Smooth muscle cell (in vitro differentiated cells): ENCODE measurements around the gene KCNQ1. TPM values are rescaled to one million over a fixed set of nuclear protein-coding genes. Genes with fewer than 3 reads are reported as not detected.

Experiments used
- DNase-seq: peaks from one replicate; lab custom pipeline; 2025; ENCODE audit not compliant: unreplicated experiment; lab: John Stamatoyannopoulos, UW
- H2AFZ ChIP-seq: fragments of 200-600 bp; sonication (generic); 2 replicates; pipeline ENCODE4 v1.6.0; 2016; ENCODE audit warnings: antibody characterized with exemption, low read depth, mild to moderate bottlenecking
- H3F3A ChIP-seq: fragments of 200-600 bp; sonication (generic); 2 replicates; pipeline ENCODE4 v1.6.0; 2017; ENCODE audit warnings: antibody characterized with exemption, low read depth
- H3K27ac ChIP-seq: fragments of 200-600 bp; sonication (generic); 2 replicates; pipeline ENCODE4 v1.5.1; 2016; ENCODE audit warnings: low read depth, mild to moderate bottlenecking
- H3K27me3 ChIP-seq: fragments of 200-600 bp; sonication (generic); 2 replicates; pipeline ENCODE4 v1.6.1; 2016; ENCODE audit warnings: low read depth, mild to moderate bottlenecking
- H3K36me3 ChIP-seq: fragments of 200-600 bp; sonication (generic); 2 replicates; pipeline ENCODE4 v1.5.1; 2016; ENCODE audit warnings: low read depth
- H3K4me1 ChIP-seq: fragments of 200-600 bp; sonication (generic); 2 replicates; pipeline ENCODE4 v1.5.1; 2016; ENCODE audit warnings: low read depth
- H3K4me2 ChIP-seq: fragments of 200-600 bp; sonication (generic); 2 replicates; pipeline ENCODE4 v1.6.0; 2016; ENCODE audit warnings: mild to moderate bottlenecking
- H3K4me3 ChIP-seq: fragments of 200-600 bp; sonication (generic); 2 replicates; pipeline ENCODE4 v1.5.1; 2016; ENCODE audit warnings: mild to moderate bottlenecking
- H3K79me2 ChIP-seq: fragments of 200-600 bp; sonication (generic); 2 replicates; pipeline ENCODE4 v1.6.0; 2016; ENCODE audit warnings: low read depth, mild to moderate bottlenecking
- H3K9ac ChIP-seq: fragments of 200-600 bp; sonication (generic); 2 replicates; pipeline ENCODE4 v1.6.0; 2016; ENCODE audit warnings: low read depth
- H3K9me3 ChIP-seq: fragments of 200-600 bp; sonication (generic); replicated peaks from 2 replicates; pipeline ENCODE4 v1.5.1; 2016; ENCODE audit warnings: low read depth
- H4K20me1 ChIP-seq: fragments of 200-600 bp; sonication (generic); 2 replicates; pipeline ENCODE4 v1.6.0; 2016; ENCODE audit warnings: low read depth
- WGBS: methylation state at CpG from one replicate; pipeline ENCODE4 v1.1.7; 2016; ENCODE audit warnings: low lambda C conversion rate; 5-methylcytosine and 5-hydroxymethylcytosine counted together
- polyA plus RNA-seq: library from polyadenylated mRNA; unstranded; fragments of >200 nt; fragmentation: Nextera tagmentation; extraction: Ambion mirVana; gene quantifications from 2 replicates; pipeline ENCODE4 v1.2.1, GENCODE V29; 2016
- total RNA-seq: library from RNA; depleted of rRNA; stranded (reverse); fragments of >200 nt; gene quantifications from 2 replicates; pipeline ENCODE4 v1.2.3, GENCODE V29; 2014
- TF ChIP-seq, protein P1 (sequence below): fragments of 200-600 bp; sonication (generic); IDR thresholded peaks from 2 replicates; pipeline ENCODE4 v1.5.1; 2017; ENCODE audit warnings: borderline replicate concordance, mild to moderate bottlenecking, antibody characterized with exemption; ENCODE audit not compliant: insufficient read depth, poor library complexity, severe bottlenecking

KCNQ1 gene
- total and polyA plus RNA-seq, 2 experiments from 2014 or later = 1.3 to 2.3 TPM

DNA sequence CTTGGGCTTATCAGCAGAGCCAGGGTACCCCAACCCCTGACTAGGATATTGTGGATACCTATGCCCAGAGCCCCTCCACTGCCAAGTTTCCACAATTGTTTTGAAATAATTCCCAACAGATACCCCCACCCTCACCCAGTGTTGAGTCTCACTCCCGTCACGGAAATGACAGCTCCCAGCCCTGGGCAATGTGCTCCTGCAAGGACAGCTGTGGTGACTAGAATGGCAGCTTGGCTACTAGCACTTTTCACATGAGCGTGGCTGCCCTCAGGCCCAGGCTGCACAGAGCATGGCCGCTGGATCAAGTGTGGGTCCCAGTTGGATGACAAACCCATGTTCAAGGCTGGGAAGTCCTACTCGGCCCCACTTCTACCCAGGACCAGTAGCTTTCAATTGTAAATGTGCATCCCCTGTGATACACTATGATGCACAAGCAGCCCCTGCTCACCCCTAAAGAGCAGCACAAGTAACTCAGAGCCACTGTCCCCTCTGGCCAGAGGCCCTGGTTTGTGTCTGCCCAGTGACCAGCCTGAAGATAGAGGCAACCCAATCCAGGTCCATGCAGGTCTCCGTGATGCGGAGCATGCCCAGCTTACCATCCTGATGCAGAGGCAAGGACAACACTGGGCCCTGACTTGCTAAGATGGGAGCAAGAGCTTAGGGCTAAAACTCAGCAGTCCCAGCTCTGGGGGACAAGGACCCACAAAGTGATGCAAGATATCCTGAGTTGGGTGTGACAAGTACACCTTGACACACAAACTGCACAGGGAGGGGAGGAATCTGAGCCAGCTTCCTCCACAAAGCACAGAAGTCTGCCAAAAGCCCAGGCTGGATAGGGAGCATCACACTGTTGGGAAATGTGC lies 241.8 kb downstream of the KCNQ1 start:
- H3K4me2 ChIP-seq = no peak overlapping the region
- 93% methylated on average over 7 of the region's 7 CpGs for WGBS
- no peak overlapping the region for H3K9ac ChIP-seq
- DNase-seq = no peak
- no peaks in the 10 kb centered on the region for H3K36me3 ChIP-seq
- H3K4me1 ChIP-seq = peaks cover 16% of the 10 kb centered on the region
- no peak overlapping the region for H3K27ac ChIP-seq
- H3K9me3 ChIP-seq = no peaks in the 10 kb centered on the region
- peaks cover 99% of the 10 kb centered on the region for H3K79me2 ChIP-seq
- no peaks in the 10 kb centered on the region for H3K27me3 ChIP-seq
- no peak overlapping the region for H3K4me3 ChIP-seq
- H2AFZ ChIP-seq = no peak overlapping the region
- TF ChIP-seq, protein P1, sequence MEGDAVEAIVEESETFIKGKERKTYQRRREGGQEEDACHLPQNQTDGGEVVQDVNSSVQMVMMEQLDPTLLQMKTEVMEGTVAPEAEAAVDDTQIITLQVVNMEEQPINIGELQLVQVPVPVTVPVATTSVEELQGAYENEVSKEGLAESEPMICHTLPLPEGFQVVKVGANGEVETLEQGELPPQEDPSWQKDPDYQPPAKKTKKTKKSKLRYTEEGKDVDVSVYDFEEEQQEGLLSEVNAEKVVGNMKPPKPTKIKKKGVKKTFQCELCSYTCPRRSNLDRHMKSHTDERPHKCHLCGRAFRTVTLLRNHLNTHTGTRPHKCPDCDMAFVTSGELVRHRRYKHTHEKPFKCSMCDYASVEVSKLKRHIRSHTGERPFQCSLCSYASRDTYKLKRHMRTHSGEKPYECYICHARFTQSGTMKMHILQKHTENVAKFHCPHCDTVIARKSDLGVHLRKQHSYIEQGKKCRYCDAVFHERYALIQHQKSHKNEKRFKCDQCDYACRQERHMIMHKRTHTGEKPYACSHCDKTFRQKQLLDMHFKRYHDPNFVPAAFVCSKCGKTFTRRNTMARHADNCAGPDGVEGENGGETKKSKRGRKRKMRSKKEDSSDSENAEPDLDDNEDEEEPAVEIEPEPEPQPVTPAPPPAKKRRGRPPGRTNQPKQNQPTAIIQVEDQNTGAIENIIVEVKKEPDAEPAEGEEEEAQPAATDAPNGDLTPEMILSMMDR = no peak
- H4K20me1 ChIP-seq = peaks cover 100% of the 10 kb centered on the region
- peaks cover 6% of the 10 kb centered on the region for H3F3A ChIP-seq

DNA sequence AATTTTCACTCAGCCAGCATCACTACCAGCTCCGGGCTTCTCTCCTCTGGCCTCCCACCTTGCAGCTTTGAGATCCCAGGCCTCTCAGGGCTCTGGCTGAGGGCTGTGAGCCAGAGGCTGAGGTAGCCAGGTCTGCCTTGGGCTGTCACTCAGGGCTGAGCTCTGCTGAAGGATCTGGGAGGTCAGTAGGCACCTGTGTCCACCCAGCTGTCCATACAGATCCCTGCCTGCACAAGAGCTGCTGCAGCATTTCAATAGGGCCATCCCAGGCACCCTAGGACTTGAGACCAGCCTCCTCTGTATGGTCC lies 242.4 kb downstream of the KCNQ1 start:
- TF ChIP-seq, protein P1 = no peak
- Histone ChIP-seq H3K9me3 (no peaks in the 10 kb centered on the region), H3K4me2 (no peak overlapping the region), H3K27me3 (no peaks in the 10 kb centered on the region), H2AFZ (no peak overlapping the region), H3K27ac (no peak overlapping the region), H3K79me2 (peaks cover 99% of the 10 kb centered on the region), H3K4me1 (peaks cover 15% of the 10 kb centered on the region), H3K4me3 (no peak overlapping the region), H3F3A (peaks cover 2% of the 10 kb centered on the region), H3K9ac (no peak overlapping the region), H3K36me3 (no peaks in the 10 kb centered on the region), H4K20me1 (peaks cover 100% of the 10 kb centered on the region)
- 84% methylated on average over 1 of the region's 1 CpG for WGBS
- no peak for DNase-seq

DNA sequence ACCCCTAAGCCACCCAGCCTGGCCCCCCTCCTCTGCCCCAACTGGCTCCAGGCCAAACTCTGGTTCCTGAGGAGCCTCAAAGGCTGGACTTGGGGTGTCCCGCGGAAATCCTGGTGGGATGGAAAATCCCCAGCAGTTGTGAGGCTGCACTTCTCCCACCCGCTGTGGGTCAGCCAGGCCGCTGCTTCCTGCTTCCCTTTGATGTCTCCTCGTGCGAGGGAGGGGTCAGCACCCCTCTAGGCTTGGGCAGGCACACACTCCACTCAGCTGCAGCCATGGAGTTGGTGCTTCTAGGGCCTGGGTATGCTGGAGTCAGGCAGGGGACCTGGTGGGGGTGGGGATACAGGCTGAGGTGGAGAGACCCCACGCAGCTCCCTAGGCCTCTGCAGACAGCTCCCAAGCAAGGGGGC lies 243.0 kb downstream of the KCNQ1 start:
- peaks cover 100% of the 10 kb centered on the region for H4K20me1 ChIP-seq
- no peaks in the 10 kb centered on the region for H3K36me3 ChIP-seq
- H3F3A ChIP-seq = no peaks in the 10 kb centered on the region
- no peak overlapping the region for H3K9ac ChIP-seq
- H3K27me3 ChIP-seq = no peaks in the 10 kb centered on the region
- H2AFZ ChIP-seq = no peak overlapping the region
- peaks cover 21% of the 10 kb centered on the region for H3K4me1 ChIP-seq
- peaks cover 99% of the 10 kb centered on the region for H3K79me2 ChIP-seq
- TF ChIP-seq, protein P1 = no peak
- DNase-seq = no peak
- no peaks in the 10 kb centered on the region for H3K9me3 ChIP-seq
- no peak overlapping the region for H3K4me2 ChIP-seq
- 58% methylated on average over 7 of the region's 7 CpGs for WGBS
- H3K27ac ChIP-seq = no peak overlapping the region
- H3K4me3 ChIP-seq = no peak overlapping the region
